IgD-negative memory B cell (primary cell): ENCODE results near the gene PCDHB10. TPM values are rescaled to one million over a fixed set of nuclear protein-coding genes. Genes with fewer than 3 reads are reported as not detected.

Experiments used
- polyA plus RNA-seq: library from polyadenylated mRNA; unstranded; fragments of 300-500 nt; fragmentation: Illumina TruSeq; gene quantifications from one replicate; pipeline ENCODE4 v1.2.3, GENCODE V29; 2021

PCDHB10 gene
- polyA plus RNA-seq, 1 donor from 2014 or later = not detected

Other genes with a start within 250 kb of the PCDHB10 start
- not detected for gene PCDHAC2, start 225.9 kb upstream of the PCDHB10 start, polyA plus RNA-seq
- not detected for gene PCDHB1, start 141.0 kb upstream of the PCDHB10 start, polyA plus RNA-seq
- not detected for gene PCDHB2, start 97.7 kb upstream of the PCDHB10 start, polyA plus RNA-seq
- not detected for gene PCDHB3, start 91.9 kb upstream of the PCDHB10 start, polyA plus RNA-seq
- not detected for gene PCDHB4, start 70.5 kb upstream of the PCDHB10 start, polyA plus RNA-seq
- not detected for gene PCDHB5, start 57.1 kb upstream of the PCDHB10 start, polyA plus RNA-seq
- gene PCDHB6, start 42.3 kb upstream of the PCDHB10 start, polyA plus RNA-seq = not detected
- not detected for gene PCDHB7, start 19.7 kb upstream of the PCDHB10 start, polyA plus RNA-seq
- not detected for gene PCDHB8, start 14.6 kb upstream of the PCDHB10 start, polyA plus RNA-seq
- gene PCDHB16, start 10.0 kb upstream of the PCDHB10 start, polyA plus RNA-seq = not detected
- gene PCDHB9, start 5.2 kb upstream of the PCDHB10 start, polyA plus RNA-seq = 0.31 TPM
- gene PCDHB11, start 7.3 kb downstream of the PCDHB10 start, polyA plus RNA-seq = not detected
- not detected for gene PCDHB12, start 16.4 kb downstream of the PCDHB10 start, polyA plus RNA-seq
- gene PCDHB13, start 21.6 kb downstream of the PCDHB10 start, polyA plus RNA-seq = 0.05 TPM
- not detected for gene PCDHB14, start 31.0 kb downstream of the PCDHB10 start, polyA plus RNA-seq
- gene PCDHB15, start 53.0 kb downstream of the PCDHB10 start, polyA plus RNA-seq = not detected
- gene SLC25A2, start 111.7 kb downstream of the PCDHB10 start, polyA plus RNA-seq = not detected
- 216 TPM for gene TAF7, start 128.4 kb downstream of the PCDHB10 start, polyA plus RNA-seq
- not detected for gene PCDHGA1, start 138.2 kb downstream of the PCDHB10 start, polyA plus RNA-seq
- gene PCDHGA2, start 146.4 kb downstream of the PCDHB10 start, polyA plus RNA-seq = not detected
- 0.23 TPM for gene PCDHGA3, start 151.5 kb downstream of the PCDHB10 start, polyA plus RNA-seq
- 0.41 TPM for gene PCDHGB1, start 157.7 kb downstream of the PCDHB10 start, polyA plus RNA-seq
- gene PCDHGA4, start 162.7 kb downstream of the PCDHB10 start, polyA plus RNA-seq = not detected
- gene PCDHGB2, start 167.6 kb downstream of the PCDHB10 start, polyA plus RNA-seq = 0.21 TPM
- not detected for gene PCDHGA5, start 171.8 kb downstream of the PCDHB10 start, polyA plus RNA-seq
- not detected for gene PCDHGB3, start 177.9 kb downstream of the PCDHB10 start, polyA plus RNA-seq
- gene PCDHGA6, start 181.5 kb downstream of the PCDHB10 start, polyA plus RNA-seq = 0.08 TPM
- gene PCDHGA7, start 190.4 kb downstream of the PCDHB10 start, polyA plus RNA-seq = not detected
- gene PCDHGB4, start 195.3 kb downstream of the PCDHB10 start, polyA plus RNA-seq = 0.08 TPM
- not detected for gene PCDHGA8, start 200.3 kb downstream of the PCDHB10 start, polyA plus RNA-seq
- gene PCDHGB5, start 205.6 kb downstream of the PCDHB10 start, polyA plus RNA-seq = 1.9 TPM
- gene PCDHGA9, start 210.4 kb downstream of the PCDHB10 start, polyA plus RNA-seq = 0.29 TPM
- 0.39 TPM for gene PCDHGB6, start 215.7 kb downstream of the PCDHB10 start, polyA plus RNA-seq
- 0.15 TPM for gene PCDHGA10, start 220.6 kb downstream of the PCDHB10 start, polyA plus RNA-seq
- 0.21 TPM for gene PCDHGB7, start 225.3 kb downstream of the PCDHB10 start, polyA plus RNA-seq
- 0.15 TPM for gene PCDHGA11, start 228.7 kb downstream of the PCDHB10 start, polyA plus RNA-seq
- 0.59 TPM for gene PCDHGA12, start 238.2 kb downstream of the PCDHB10 start, polyA plus RNA-seq